Fibroblast of villous mesenchyme (primary cell): ENCODE measurements around the gene ADCY3. TPM values are rescaled to one million over a fixed set of nuclear protein-coding genes. Genes with fewer than 3 reads are reported as not detected.

ENCODE experiments used
- DNase-seq: peaks from one replicate; pipeline ENCODE4 v3.0.0-alpha.2; 2010; ENCODE audit warnings: low read depth
- H3K4me3 ChIP-seq: 2 replicates; pipeline ENCODE4 v1.5.1; 2011; ENCODE audit warnings: low read depth, mild to moderate bottlenecking, low read length
- CTCF ChIP-seq: IDR thresholded peaks from 2 replicates; pipeline ENCODE4 v1.5.1; 2012; ENCODE audit warnings: low read depth, mild to moderate bottlenecking, low read length; ENCODE audit not compliant: insufficient read depth
- total RNA-seq: library from RNA; depleted of rRNA; stranded (reverse); fragments of >200 nt; gene quantifications from 2 replicates; pipeline ENCODE4 v1.2.3, GENCODE V29; 2012

ADCY3 gene
- total RNA-seq, 1 donor, result 43.2 TPM

- no peak for TF ChIP-seq CTCF
- no peak for DNase-seq
Measured at GRCh38 chr2:24791452-24791851, 128.6 kb downstream of the ADCY3 start.

GRCh38 chr2:24788816-24789215 is 131.2 kb downstream of the ADCY3 start:
- TF ChIP-seq CTCF, result no peak
- DNase-seq, result no peak
- no peak overlapping the region for H3K4me3 ChIP-seq

More at GRCh38 chr2:24791452-24791851, 128.6 kb downstream of the ADCY3 start:
- H3K4me3 ChIP-seq, result no peak overlapping the region

GRCh38 chr2:24787532-24787931 is 132.5 kb downstream of the ADCY3 start:
- no peak for TF ChIP-seq CTCF
- H3K4me3 ChIP-seq, result no peak overlapping the region
- no peak for DNase-seq

- H3K4me3 ChIP-seq, result no peak overlapping the region
- DNase-seq, result no peak
- TF ChIP-seq CTCF, result no peak
Measured at GRCh38 chr2:24785671-24786321, 134.2 kb downstream of the ADCY3 start.

GRCh38 chr2:24783641-24784040 is 136.4 kb downstream of the ADCY3 start:
- TF ChIP-seq CTCF, result no peak
- DNase-seq, result no peak
- H3K4me3 ChIP-seq, result no peak overlapping the region

GRCh38 chr2:24779116-24779515 is 140.9 kb downstream of the ADCY3 start:
- no peak for DNase-seq
- no peak overlapping the region for H3K4me3 ChIP-seq

More at GRCh38 chr2:24779116-24779515, 140.9 kb downstream of the ADCY3 start:
- TF ChIP-seq CTCF, result no peak
